Measurements from ENCODE around the gene PIRT. TPM values are rescaled to one million over a fixed set of nuclear protein-coding genes. Genes with fewer than 3 reads are reported as not detected.

PIRT gene
- total and polyA plus RNA-seq, 2 of the 8 experiments (the other 6 are each of a cell fraction or from before 2014, with no cell fraction given), result 0.03 TPM; not detected in 1

DNA sequence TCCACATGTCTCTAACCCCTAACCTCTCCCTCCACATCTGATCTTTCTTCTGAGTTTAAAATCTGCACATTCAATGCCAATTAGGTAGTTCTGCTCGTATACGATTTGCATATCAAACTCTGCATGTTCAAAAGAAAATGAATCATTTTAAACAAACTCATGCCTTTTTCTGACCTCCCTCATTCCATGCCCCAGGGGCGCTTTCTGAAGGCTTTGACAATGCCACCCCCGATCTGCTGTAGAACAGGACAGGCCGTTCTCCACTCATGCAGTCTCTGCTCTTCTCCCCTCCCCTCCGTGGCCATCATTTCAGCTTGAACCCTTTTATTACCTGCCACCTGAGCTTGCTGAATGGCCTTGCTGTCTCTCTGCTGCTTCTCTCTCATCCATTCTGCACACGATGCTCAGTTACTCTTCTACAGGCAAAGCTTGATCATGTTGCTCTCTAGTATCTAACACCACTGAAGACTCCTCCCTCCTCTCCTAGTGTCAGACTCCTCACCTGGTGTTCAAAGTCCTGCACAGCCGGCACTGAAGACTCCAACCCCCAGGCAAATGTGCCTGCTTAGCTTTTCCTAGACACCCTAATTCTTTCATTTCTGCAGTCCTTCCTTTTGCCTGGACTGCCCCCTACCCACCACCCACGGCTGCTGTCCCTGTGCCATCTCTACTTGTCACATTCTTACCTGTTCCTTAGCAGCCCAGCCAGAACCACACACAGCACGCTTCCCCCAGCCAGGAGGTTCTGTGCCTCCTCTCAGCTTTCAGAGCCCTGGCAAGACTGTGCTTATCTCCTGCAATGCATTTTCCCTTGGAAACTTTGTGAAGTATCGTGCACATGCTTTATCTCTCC, 40.2 kb downstream of the PIRT start:
- Histone ChIP-seq H2BK20ac (ENCODE audit: low read length) (no peak overlapping the region), H2BK15ac (ENCODE audit: low read length) (0 out of 2 replicates have a peak overlapping the region, but pooled peaks have one; percentile 46), H3K4me1 (replicated peaks in 1 of 4; ENCODE audit: control insufficient read depth in 3 of 4, insufficient read depth in 4 of 4, low read length in 3 of 4) (0 out of 7 replicates have a peak, but pooled peaks cover 0 to 2% (median 0%) of the 10 kb centered on the region in 4 experiments), H2AK5ac (ENCODE audit: low read depth, low read length) (no peak overlapping the region), H4K91ac (replicated peaks; ENCODE audit: insufficient read length, low read length) (no peak overlapping the region), H3K4me2 (ENCODE audit: insufficient read depth in 1 of 2, low read depth in 2 of 2, low read length in 2 of 2) (no peak overlapping the region), H4K8ac (ENCODE audit: extremely low read depth, insufficient read depth, low read length) (no peak overlapping the region), H3K4ac (replicated peaks; ENCODE audit: insufficient read length, low read depth, low read length) (no peak overlapping the region), H3K27ac (ENCODE audit: low read depth, low read length) (no peak overlapping the region), H3K79me1 (ENCODE audit: low read depth, low read length) (no peaks in the 10 kb centered on the region), H2BK12ac (ENCODE audit: low read depth, low read length) (peak overlapping the region; percentile 51; the same call in 1 of the 2 replicates), H3K9me3 (ENCODE audit: insufficient read depth in 2 of 2, low read depth in 1 of 2, low read length in 1 of 2) (no peaks in the 10 kb centered on the region), H3K23ac (ENCODE audit: insufficient read length) (no peak overlapping the region), H2BK5ac (ENCODE audit: low read depth, low read length) (no peak overlapping the region), H4K20me1 (replicated peaks in 1 of 2; ENCODE audit: control insufficient read depth in 1 of 2, insufficient read depth in 2 of 2, low read length in 2 of 2) (no peaks in the 10 kb centered on the region), H3K79me2 (ENCODE audit: control insufficient read depth in 1 of 2, insufficient read depth in 2 of 2, low read length in 2 of 2) (no peaks in the 10 kb centered on the region), H4K5ac (ENCODE audit: insufficient read length, low read depth, low read length) (no peak overlapping the region), H3K36me3 (ENCODE audit: control insufficient read depth in 2 of 4, insufficient read depth in 4 of 4, low read length in 3 of 4) (no peaks in the 10 kb centered on the region), H3K14ac (ENCODE audit: insufficient read length) (no peak overlapping the region), H3K9ac (replicated peaks in 1 of 4; ENCODE audit: extremely low read depth in 1 of 4, low read depth in 3 of 4, low read length in 3 of 4) (no peak overlapping the region; a peak in 1 of 7 replicates), H2AFZ (ENCODE audit: low read length) (no peak overlapping the region), H3K18ac (ENCODE audit: extremely low read depth, low read length) (no peak overlapping the region), H3K4me3 (ENCODE audit: extremely low read depth in 1 of 4, insufficient read depth in 2 of 4, low read depth in 3 of 4, low read length in 4 of 4) (no peak overlapping the region), H3K56ac (replicated peaks; ENCODE audit: insufficient read length, low read depth, low read length) (no peak overlapping the region), H3K27me3 (replicated peaks in 1 of 4; ENCODE audit: control insufficient read depth in 3 of 4, extremely low read depth in 1 of 4, insufficient read depth in 3 of 4, low read length in 3 of 4) (no peaks in the 10 kb centered on the region), H3K23me2 (ENCODE audit: low read depth, low read length) (no peaks in the 10 kb centered on the region), H2BK120ac (replicated peaks; ENCODE audit: low read depth, low read length) (no peak overlapping the region)
- DNase-seq (ENCODE audit: low read depth in 1 of 2, low spot score in 2 of 2), result no peak
- ChIA-PET CTCF (ENCODE audit: partially characterized antibody) (interaction anchor here (1.3 to 1.8 kb wide), 2 partner anchors 31 to 61 kb away, joined by 4 to 9 read pairs; no protein-coding TSS in a partner anchor), POLR2A (ENCODE audit: partially characterized antibody) (interaction anchor here (0.7 to 1.1 kb wide), 2 partner anchors 8 to 28 kb away, joined by 3 to 4 read pairs; no protein-coding TSS in a partner anchor)
- WGBS, 2 experiments (ENCODE audit: extremely low coverage in 1 of 2, insufficient coverage in 1 of 2, insufficient read length in 1 of 2, insufficient replicate concordance in 2 of 2, low coverage in 1 of 2, low lambda C conversion rate in 2 of 2, missing lambda C conversion rate in 1 of 2), result 77% methylated on average over 11 of the region's 11 CpGs; no CpG with 5 or more reads in 1 of the 2 experiments
- no peak for FAIRE-seq

All from H1 (cell line).